Vagina (tissue), 2 donors: ENCODE measurements around the gene CAMK2A. TPM values are rescaled to one million over a fixed set of nuclear protein-coding genes. Genes with fewer than 3 reads are reported as not detected.

Experiments used
- DNase-seq, 2 donors: peaks; one replicate each; pipeline ENCODE4 v3.0.0-alpha.2; 2017; ENCODE audit errors: extremely low spot score in 2 of 2
- H3K27ac ChIP-seq: fragments of 200-600 bp; sonication (generic); one replicate; pipeline ENCODE4 v1.5.1; 2019
- H3K27me3 ChIP-seq: fragments of 200-600 bp; sonication (generic); one replicate; pipeline ENCODE4 v1.5.1; 2019
- H3K36me3 ChIP-seq, 2 donors: fragments of 200-600 bp; sonication (generic); one replicate each; pipeline ENCODE4 v1.5.1; 2017 to 2019
- H3K4me1 ChIP-seq: fragments of 200-600 bp; sonication (generic); one replicate; pipeline ENCODE4 v1.5.1; 2019
- H3K4me3 ChIP-seq, 2 donors: fragments of 200-600 bp; sonication (generic); 1 replicate in 1 of 2; 2 replicates in 1 of 2; pipeline ENCODE4 v1.5.1; 2016 to 2019
- H3K9me3 ChIP-seq: fragments of 200-600 bp; sonication (generic); one replicate; pipeline ENCODE4 v1.5.1; 2019
- POLR2A ChIP-seq, 2 donors: fragments of 450-650 bp; IDR thresholded peaks; one replicate each; pipeline ENCODE4 v1.6.1; 2017; ENCODE audit warnings: antibody characterized with exemption in 2 of 2, mild to moderate bottlenecking in 2 of 2, moderate library complexity in 2 of 2
- POLR2AphosphoS5 ChIP-seq, 2 donors: sonication (generic); formaldehyde crosslinking; IDR thresholded peaks; one replicate each; pipeline ENCODE4 v1.9.0; 2017; ENCODE audit warnings: antibody characterized with exemption in 2 of 2, mild to moderate bottlenecking in 2 of 2, low read depth in 1 of 2; ENCODE audit not compliant: insufficient read depth in 1 of 2
- intact Hi-C: fragments of 100-400 bp; cut with DNase I; formaldehyde crosslinking; loops from one replicate; pipeline ENCODE4 v1.15.1; 2023
- total RNA-seq: library from RNA; depleted of rRNA; stranded (reverse); fragments of >200 nt; gene quantifications from one replicate; pipeline ENCODE4 v1.2.3, GENCODE V29; 2016
- TF ChIP-seq, protein P1 (sequence below), 3 experiments: fragments of 450-650 bp in 2 of 3; fragments of 200-600 bp in 1 of 3; sonication (generic) in 1 of 3; IDR thresholded peaks; one replicate each; pipeline ENCODE4 v1.5.1; 2017 to 2019; ENCODE audit warnings: antibody characterized with exemption in 3 of 3, mild to moderate bottlenecking in 2 of 3, moderate library complexity in 2 of 3

Gene CAMK2A
- total RNA-seq, 1 donor from 2014 or later = 0.49 TPM

DNA sequence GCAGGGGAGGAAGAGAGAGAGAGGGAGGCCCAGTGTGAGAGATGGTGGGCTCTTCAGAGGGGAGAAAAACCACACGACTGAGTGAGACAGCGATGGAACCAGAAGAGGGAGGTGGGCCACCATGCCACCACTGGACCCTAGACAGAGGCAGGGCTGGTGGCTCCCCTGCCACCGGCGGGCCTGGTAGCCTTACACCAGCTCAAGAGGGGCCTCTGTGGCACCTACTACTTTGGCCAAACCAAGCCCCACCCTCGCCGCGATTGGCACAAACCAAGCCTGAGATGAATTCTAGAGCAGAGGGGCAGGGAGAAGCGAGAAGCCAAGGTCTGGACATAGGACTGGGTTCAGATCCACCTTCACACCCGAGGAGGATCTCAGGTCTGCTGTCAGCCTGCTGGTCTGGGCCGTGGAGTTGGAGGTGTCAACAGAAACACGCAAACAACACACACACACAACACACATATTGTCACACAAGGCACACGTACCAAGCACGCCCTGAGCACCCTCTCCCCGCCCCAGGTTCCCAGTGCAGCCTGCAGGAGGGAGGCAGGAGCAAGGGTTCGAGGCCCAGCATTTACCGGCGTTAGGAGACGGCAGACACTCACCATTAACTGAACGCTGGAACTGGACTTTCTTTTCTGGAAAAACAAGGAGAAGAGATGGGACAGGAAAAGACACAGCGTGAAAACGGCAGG is 50.3 kb downstream of the CAMK2A start:
- no peak overlapping the region for H3K4me3 ChIP-seq
- no peak for DNase-seq
- H3K4me1 ChIP-seq = peaks cover 2% of the 10 kb centered on the region
- H3K9me3 ChIP-seq = no peaks in the 10 kb centered on the region
- no peak overlapping the region for H3K27ac ChIP-seq
- TF ChIP-seq, protein P1, sequence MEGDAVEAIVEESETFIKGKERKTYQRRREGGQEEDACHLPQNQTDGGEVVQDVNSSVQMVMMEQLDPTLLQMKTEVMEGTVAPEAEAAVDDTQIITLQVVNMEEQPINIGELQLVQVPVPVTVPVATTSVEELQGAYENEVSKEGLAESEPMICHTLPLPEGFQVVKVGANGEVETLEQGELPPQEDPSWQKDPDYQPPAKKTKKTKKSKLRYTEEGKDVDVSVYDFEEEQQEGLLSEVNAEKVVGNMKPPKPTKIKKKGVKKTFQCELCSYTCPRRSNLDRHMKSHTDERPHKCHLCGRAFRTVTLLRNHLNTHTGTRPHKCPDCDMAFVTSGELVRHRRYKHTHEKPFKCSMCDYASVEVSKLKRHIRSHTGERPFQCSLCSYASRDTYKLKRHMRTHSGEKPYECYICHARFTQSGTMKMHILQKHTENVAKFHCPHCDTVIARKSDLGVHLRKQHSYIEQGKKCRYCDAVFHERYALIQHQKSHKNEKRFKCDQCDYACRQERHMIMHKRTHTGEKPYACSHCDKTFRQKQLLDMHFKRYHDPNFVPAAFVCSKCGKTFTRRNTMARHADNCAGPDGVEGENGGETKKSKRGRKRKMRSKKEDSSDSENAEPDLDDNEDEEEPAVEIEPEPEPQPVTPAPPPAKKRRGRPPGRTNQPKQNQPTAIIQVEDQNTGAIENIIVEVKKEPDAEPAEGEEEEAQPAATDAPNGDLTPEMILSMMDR (IDR thresholded peaks at IDR 0.05) = no peak
- TF ChIP-seq POLR2A (IDR thresholded peaks at IDR 0.05) (no peak), POLR2AphosphoS5 (IDR thresholded peaks at IDR 0.05; ENCODE audit: insufficient read depth in 1 of 2, low read depth in 1 of 2) (no peak)
- H3K27me3 ChIP-seq = no peaks in the 10 kb centered on the region
- intact Hi-C loops = no loop called here
- no peaks in the 10 kb centered on the region for H3K36me3 ChIP-seq

DNA sequence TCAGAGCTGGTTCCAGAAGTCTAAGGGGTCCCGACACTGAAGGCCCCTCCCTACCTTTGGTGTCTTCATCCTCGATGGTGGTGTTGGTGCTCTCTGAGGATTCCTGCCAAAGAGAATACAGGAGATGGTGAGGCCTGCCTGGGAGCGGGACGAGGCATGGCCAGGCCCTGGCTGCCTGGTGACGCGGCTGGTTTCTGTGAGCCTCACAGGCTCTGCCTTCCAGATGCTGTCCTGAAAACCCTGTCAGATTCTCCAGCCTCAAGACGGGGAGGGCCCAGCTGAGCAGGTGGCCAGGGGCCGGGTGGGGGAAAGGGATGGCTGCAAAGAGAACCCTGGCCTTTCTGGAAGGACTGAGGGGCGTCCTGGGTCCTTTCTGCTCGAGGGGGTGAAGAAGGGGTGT is 50.9 kb downstream of the CAMK2A start:
- Histone ChIP-seq H3K27ac (no peak overlapping the region), H3K9me3 (no peaks in the 10 kb centered on the region), H3K4me3 (no peak overlapping the region), H3K4me1 (no peaks in the 10 kb centered on the region), H3K36me3 (no peaks in the 10 kb centered on the region), H3K27me3 (no peaks in the 10 kb centered on the region)
- intact Hi-C loops = no loop called here
- TF ChIP-seq POLR2AphosphoS5 (IDR thresholded peaks at IDR 0.05; ENCODE audit: insufficient read depth in 1 of 2, low read depth in 1 of 2) = no peak
- TF ChIP-seq, protein P1 (IDR thresholded peaks at IDR 0.05) = no peak
- no peak for TF ChIP-seq POLR2A (IDR thresholded peaks at IDR 0.05)
- no peak for DNase-seq

DNA sequence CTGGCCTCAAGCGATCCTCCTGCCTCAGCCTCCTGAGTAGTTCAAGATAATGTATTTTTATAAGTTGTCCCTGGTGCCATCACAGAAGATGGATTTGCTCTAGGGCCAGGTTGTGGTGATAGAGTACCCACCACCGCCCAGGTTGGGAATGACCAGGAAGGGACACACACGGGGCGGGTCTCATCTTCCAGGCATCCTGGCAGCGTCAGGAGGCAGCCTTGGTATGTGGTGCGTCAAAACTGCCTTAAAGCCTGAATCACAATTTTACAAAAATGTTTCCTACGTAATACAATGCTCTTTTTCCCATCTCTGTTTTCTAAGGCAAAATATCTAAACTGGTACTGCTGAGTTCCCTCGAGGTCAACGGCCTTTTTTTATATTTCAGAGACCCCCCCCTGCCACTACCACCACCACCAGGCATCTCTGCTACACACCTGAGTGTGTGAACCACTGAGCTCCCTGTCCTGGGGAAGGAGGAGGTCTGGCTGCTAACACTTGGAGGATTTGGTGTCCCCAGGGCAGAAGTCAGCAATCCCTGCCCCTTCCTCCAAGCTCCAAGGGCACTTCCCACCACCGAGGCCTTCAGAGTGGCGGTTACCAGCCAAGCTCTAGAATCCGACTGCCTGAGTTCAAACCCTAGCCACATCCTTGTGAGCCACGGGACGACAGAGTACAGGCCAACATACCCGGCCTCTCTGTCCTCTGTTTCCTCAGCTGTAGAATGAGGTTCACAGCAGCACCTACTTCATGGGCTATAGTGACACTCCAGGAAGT is 52.4 kb downstream of the CAMK2A start:
- no peaks in the 10 kb centered on the region for H3K4me1 ChIP-seq
- H3K4me3 ChIP-seq = no peak overlapping the region

DNA sequence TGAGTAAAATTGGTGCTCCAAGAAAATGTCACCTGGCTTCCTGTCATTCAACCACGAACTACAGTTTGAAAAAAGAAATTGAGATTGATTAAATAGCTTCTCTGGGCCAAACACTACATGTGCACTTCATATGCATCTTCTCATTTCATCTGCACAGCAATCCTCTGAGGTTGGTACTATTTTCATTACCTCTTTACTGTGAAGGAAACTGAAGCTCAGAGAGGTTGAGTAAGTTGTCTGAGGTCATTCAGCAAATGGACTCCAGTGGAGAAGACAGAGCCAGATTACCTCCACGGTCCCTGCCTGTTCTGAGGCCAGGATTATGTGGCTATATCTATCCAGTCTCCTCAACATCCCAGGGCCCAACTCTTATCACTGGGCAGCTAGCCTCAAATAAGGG is 53.3 kb downstream of the CAMK2A start:
- DNase-seq = no peak
- Histone ChIP-seq H3K9me3 (no peaks in the 10 kb centered on the region), H3K27me3 (no peaks in the 10 kb centered on the region), H3K4me1 (no peaks in the 10 kb centered on the region), H3K4me3 (no peak overlapping the region), H3K36me3 (no peaks in the 10 kb centered on the region), H3K27ac (no peak overlapping the region)
- TF ChIP-seq POLR2AphosphoS5 (IDR thresholded peaks at IDR 0.05; ENCODE audit: insufficient read depth in 1 of 2, low read depth in 1 of 2) (no peak), POLR2A (IDR thresholded peaks at IDR 0.05) (no peak)
- TF ChIP-seq, protein P1 (IDR thresholded peaks at IDR 0.05) = no peak
- intact Hi-C loops = no loop called here

More for the DNA sequence above, 52.4 kb downstream of the CAMK2A start:
- no peaks in the 10 kb centered on the region for H3K27me3 ChIP-seq
- DNase-seq = no peak
- H3K36me3 ChIP-seq = no peaks in the 10 kb centered on the region
- H3K27ac ChIP-seq = no peak overlapping the region
- no peaks in the 10 kb centered on the region for H3K9me3 ChIP-seq
- intact Hi-C loops = no loop called here
- TF ChIP-seq, protein P1 (IDR thresholded peaks at IDR 0.05) = no peak
- TF ChIP-seq POLR2AphosphoS5 (IDR thresholded peaks at IDR 0.05; ENCODE audit: insufficient read depth in 1 of 2, low read depth in 1 of 2) = no peak
- TF ChIP-seq POLR2A (IDR thresholded peaks at IDR 0.05) = no peak

DNA sequence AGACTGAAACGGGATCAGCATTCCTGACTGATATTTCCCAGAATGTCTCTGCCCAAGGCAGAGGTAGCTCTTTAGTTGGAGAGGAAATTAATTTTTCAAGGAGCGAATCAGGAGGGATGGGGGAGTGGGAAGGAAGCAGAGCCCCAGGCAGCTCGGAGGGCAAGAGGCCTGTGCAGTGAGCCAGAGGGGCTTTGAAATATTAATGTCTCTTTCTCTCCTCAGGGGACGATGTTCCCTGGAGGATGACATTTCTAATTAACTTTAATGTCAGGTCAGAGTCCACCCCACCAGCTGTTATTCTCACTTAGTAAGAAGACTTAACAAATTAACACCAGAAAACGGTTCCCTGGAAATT is 54.1 kb downstream of the CAMK2A start:
- Histone ChIP-seq H3K4me1 (no peaks in the 10 kb centered on the region), H3K9me3 (no peaks in the 10 kb centered on the region), H3K4me3 (no peak overlapping the region), H3K36me3 (no peaks in the 10 kb centered on the region), H3K27ac (no peak overlapping the region), H3K27me3 (no peaks in the 10 kb centered on the region)
- intact Hi-C loops = no loop called here
- no peak for DNase-seq
- TF ChIP-seq, protein P1 (IDR thresholded peaks at IDR 0.05) = no peak
- TF ChIP-seq POLR2AphosphoS5 (IDR thresholded peaks at IDR 0.05; ENCODE audit: insufficient read depth in 1 of 2, low read depth in 1 of 2) = no peak
- no peak for TF ChIP-seq POLR2A (IDR thresholded peaks at IDR 0.05)
